ENCODE measurements around the gene SLC4A8.
"Not testable (repeated sequence)": the region's sequence is repeated elsewhere in the genome, so short reads cannot be mapped to it uniquely, and the experiment has no call there.

Gene SLC4A8

DNA sequence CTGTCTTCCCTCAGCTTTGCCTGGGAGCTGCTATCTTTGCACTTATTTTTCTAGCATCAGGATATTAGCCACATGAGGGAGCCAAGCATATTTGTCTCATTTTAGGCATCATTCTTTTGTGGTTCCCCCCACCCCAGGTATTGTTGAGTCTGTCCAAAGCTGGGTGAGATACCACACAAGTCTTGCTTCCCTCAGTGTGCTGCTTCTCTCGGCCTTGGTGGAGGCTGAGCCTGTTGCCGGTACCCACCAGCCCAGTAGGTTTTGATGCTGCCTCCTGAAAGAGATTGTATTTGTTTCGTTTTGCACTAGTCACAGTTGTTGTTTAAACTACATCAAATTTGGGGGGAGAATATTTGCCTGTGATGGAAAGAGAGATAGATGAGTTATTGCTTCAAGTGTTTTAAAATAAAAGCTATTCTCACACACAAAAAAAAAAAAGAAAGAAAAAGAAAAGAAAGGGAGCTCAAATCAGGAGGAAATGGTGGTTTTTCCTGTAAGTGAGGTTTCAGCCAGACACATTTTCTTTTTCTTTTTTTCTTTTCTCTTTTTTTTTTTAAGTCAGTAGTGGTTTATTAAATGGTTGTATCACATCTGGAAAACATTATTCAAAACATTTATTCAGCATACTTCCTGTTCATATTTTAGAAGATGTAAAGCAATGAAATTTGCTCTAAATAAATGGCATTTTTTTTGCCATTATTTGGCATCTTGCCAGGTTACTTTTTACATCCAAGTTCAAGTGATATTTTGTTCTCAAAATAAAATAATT, 58.5 kb downstream of the SLC4A8 start:
- FAIRE-seq: peak; percentile 72

- FAIRE-seq: no peak
These were observed 59.5 kb downstream of the SLC4A8 start for GRCh38 chr12:51484119-51484518.

DNA sequence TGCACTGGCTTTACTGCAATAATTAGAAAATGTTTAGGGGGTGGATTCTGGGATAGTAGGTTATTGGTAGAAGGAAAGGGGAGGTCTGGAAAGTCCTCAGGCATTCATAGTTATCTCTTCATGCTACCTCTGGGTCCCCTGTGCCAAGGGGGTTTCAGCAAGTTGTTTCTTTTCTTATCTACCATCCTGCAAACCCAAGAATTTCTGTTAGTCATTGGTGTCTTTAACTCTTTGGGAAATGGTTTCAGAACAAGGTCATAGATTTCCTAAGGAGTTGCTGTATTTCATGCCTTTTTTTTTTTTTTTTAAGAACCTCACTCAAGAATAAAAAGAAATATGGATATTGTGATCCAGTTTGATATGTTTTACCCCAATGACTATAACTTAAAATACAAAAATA, 63.6 kb downstream of the SLC4A8 start:
- no peak for FAIRE-seq

GRCh38 chr12:51493281-51493680, 68.7 kb downstream of the SLC4A8 start:
- FAIRE-seq: no peak

- no peak for FAIRE-seq
These were observed 72.3 kb downstream of the SLC4A8 start for GRCh38 chr12:51496895-51497294.

GRCh38 chr12:51504851-51505250, 80.2 kb downstream of the SLC4A8 start:
- no peak for FAIRE-seq

DNA sequence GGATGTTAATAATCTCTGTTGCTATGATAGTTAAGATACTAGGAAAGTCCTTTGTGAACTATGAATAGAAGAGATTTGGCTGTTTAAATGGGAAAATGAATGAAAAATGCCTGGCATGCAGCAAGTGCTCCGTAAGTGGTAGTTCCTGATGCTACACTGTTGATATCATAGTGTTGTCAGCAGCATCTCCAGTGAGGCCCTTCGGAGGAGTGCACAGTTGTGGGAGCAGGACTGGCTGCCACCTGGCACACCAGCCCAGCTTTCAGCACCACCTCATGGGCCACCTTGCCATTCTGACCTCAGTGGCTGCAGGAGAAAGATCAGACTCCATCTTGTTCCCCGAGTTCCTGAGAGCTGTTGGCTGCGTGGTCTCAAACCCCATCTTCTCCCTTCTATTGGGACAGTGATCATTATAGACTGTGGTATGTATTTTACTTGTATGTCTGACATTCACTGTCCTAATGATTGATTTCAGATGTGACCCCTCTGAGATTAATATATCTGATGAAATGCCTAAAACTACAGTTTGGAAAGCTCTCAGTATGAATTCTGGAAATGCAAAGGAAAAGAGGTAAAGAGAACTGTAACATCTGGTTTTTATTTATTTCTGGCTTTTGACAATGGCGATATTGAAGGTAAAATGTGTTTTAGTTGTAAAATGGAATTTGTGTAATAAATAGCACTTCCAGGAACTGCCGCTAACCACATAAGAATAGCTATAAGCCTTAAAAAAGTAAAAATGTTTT, 80.9 kb downstream of the SLC4A8 start:
- FAIRE-seq: no peak

DNA sequence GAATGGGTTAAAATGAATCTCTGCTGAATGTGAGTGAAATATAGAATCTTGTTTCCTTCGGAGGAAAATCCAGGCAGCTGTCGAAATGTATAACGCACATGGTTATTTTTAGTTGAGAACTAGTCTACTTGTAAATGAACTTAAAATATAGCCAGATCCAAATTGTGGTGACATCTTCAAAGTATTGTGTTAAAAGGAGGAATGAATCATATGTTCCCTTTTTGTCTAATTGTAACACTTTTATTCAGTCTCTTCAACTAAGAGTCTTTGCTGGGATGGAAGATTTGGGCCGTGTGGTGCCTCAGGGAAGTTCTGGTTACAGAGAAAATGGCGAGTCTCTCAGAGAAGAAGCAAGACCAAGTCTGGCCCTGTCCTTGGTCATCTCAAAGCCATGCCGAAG, 82.5 kb downstream of the SLC4A8 start:
- no peak for FAIRE-seq

DNA sequence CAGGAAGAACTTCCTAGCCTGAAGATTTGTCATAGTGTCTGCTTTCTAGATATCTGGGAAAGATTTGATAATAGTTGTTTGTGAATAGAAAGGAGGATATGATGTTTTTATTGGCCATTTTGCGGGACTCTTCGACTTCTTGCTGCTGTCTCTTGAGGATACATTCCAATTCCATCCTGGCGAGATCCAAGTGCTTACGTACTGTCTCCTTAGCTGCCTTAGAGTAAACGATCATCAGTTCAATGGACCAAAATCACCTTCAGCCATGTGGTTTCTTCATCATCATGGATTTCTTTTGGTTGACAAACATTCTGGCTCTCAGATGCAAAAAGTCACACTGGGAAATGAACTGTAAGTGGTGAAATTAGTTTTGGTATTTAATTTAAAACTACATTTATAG, 83.7 kb downstream of the SLC4A8 start:
- no peak for FAIRE-seq

DNA sequence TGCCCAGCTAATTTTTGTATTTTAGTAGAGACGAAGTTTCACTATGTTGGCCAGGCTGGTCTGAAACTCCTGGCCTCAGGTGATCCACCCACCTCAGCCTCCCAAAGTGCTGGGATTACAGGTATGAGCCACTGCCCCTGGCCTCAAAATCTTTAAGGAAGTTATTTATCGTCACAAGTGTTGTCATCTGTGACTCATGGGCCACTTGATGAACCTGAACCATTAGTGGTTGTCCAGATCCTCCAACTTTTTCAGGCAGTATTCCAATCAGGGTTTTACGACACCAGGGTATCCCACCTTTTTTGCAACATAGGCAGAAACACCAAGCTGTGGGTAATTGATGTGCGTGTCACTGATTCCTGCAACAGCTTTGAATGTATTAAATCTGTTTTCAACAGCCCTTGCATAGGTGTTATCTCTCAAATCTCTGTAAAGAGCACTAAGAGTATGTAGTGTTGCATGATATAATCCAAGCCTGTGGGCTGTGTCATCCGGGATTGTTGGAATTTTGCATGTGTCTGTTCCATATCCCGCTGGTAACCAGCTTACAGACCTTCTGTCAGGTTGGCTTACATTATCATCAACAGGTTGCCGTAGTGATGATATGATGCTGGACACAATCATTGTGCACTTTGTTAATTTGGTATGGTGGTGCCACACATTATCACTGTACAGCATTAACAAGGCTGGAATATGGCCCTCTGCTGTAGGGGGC, 87.1 kb downstream of the SLC4A8 start:
- FAIRE-seq: no peak

- FAIRE-seq: no peak
These were observed 87.8 kb downstream of the SLC4A8 start for GRCh38 chr12:51512438-51512837.

- FAIRE-seq: not testable (repeated sequence)
These were observed 90.4 kb downstream of the SLC4A8 start for GRCh38 chr12:51515037-51515436.

DNA sequence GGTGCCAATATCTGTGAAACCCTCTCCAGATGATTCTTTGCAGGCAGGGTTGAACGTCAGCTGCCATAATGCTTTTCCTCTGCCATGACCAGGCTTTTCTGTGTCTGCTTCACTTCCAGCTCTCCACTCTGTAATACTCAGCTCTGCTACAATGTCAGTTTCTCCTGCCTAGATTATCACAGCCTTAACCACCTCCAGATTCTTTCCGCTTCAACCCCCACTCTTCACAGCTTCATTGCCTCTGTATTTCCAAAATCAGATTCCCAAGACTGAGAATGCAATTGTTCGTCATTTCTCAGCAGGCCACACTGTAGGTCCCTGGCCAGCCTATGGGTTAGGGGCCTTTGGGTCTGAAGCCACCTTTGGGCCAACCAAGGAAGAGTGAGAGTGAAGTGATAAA, 92.7 kb downstream of the SLC4A8 start:
- no peak for FAIRE-seq

GRCh38 chr12:51517800-51518199, 93.2 kb downstream of the SLC4A8 start:
- FAIRE-seq: no peak

DNA sequence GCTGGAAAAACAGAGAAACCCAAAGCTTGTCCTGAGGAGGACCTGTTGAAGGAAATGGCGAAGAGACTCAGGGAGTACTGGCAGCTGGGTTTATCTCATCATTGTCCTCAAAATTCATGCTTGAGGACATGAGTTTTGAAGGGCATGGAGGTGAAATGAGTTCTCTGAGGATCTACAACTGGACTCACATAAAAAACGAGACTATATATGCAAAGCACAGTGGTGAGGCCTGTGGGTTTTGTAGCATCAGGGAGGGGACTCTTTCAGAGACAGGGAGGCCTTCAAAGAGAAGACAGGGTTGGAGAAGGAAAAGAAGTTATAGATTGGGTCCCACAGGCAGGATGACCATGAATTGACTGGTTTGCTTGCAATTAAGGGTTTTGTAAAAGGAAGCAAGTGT, 95.1 kb downstream of the SLC4A8 start:
- no peak for FAIRE-seq

DNA sequence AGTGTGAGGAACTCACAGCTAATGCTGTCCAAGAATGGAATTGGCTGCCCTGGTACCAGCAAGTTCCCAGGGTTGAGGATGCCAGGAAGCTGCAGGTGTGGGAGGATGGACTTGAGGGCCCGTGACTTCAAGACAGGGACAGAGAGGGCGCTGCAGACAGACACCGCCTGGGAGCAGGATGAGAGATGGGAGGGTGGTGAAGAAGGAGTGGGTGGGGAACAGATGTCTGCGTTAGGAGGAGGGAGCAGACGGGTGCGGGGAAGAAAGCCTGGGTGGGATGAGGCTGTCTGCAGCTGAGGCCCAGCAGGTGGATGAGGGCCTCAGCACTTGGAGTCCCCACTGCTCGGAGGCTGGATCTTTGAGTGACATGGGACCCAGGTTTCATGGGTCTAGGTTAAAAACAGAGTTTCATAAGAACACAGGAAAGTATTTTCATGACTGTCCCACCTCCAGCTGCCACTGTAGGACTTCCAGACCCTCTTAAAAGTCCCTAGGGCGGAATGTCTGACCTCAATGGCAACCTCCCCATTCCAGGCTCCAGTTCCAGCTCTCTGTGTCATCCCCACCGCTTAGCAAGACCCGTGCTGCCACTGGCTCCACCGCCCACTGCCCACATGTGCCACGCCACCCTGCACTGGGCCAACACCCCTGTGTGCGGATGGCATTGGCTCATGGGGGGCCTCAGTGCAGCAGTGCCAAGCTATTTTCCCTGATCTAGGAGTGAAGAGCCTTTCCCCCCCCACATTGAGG, 96.1 kb downstream of the SLC4A8 start:
- FAIRE-seq: no peak

DNA sequence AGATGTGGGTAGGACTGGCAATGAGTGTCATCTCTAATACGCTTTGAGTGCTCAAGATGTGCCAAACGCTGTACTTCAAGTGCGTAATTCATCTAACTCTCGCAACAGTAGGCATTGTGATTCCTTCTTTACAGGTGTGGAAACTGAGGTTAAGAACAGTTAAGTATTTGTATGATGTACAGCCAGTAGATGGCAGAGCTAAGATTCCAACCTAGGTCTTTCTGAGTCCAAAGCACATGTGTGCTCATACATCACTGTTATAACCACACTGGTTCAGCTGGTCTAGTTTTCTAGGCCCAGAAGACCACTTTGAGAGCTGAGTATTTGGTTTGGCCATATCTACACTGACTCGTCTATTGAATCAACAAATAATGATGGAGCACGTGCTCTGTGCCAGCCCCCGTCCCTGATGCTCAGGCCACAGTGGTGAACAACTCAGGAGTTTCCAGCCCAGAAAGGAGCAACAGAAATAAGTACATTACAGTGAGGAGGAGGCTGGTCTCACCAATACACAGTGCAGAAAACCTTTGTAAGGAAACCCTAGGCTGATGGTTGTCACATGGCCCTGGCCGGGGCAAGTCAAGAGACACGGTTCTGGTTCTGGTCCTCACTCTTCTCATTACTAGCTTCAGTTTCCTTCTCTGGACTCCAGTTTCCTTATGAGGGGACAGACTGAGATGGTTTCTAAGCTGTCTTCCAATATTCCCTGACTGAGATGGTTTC, 97.1 kb downstream of the SLC4A8 start:
- FAIRE-seq: no peak

DNA sequence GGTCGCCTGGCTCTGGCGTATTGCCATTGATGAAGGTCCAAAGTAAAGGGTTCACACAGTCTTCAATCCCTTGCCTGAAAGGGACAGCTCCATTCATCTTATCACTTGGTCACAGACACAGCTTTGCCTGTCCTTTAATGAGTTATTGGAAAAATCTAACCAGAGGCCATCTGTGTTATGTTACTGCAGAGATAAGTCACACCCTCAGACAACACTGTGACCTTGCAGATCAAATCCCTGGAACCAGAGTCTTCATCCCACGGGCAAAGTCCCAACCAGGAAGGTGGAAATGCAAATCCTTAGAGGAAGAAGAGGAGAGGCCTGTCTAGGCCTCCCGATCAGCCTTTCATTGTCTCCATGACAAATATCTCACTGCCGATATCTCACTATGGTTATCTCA, 98.1 kb downstream of the SLC4A8 start:
- no peak for FAIRE-seq

DNA sequence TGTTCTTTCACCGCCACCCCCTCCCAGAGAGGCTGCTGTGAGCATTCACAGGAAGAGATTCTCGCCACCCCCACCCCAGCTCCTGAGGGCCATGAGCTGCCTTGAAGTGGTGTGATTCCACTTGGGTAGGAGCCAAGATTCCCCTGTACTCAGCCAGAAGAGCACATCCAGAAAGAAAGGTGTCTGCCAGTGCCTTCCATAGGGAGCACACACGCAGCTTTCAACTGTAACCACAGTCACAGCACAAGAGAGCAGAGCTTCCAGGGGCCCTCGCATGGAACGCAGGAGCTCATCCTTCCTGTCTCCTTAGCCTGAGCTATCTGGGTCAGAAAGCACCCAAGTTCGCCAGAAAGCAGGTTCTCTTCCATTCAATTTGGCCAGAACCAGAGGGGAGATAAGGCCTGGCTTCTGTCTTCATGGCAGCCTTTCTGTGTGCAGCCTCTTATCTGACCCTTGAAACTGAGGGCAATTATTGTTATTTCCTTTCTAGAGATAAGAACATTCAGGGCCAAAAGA, 99.8 kb downstream of the SLC4A8 start:
- FAIRE-seq: no peak

DNA sequence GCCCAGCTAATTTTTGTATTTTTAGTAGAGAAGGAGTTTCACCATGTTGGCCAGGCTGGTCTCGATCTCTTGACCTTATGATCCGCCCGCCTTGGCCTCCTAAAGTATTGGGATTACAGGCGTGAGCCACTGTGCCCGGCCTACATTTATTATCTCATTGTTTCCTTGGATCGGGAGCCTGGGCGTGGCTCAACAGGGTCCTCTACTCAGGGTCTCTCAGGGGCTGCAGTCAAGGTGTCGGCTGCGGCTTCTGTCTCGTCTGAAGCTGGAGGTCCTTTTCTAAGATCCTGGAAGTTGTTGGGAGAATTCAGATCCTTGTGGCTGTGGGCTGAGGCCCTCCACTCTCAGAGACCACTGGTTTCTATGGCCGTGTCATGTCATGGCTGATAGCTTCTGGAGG, 100.9 kb downstream of the SLC4A8 start:
- FAIRE-seq: no peak

DNA sequence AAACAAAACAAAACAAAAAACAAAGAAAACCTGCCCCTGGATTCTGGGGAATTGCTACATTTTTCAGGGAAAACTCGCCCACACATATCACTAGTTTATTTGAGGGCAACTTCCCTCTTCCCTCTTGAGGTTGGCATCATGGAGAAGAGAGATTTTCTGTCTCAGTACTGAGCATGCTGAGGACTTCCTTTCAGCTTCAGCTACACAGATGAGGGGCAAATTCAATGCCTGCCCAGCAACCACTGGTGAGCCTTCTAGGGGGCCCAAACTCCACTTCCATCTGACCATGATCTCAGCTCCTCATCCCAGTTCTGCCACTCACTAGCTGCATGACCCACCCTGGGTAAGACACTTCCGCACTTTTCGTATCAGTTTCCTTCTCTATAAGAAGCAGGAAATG, 103.3 kb downstream of the SLC4A8 start:
- FAIRE-seq: no peak

All from islet of Langerhans (tissue), 1 donor.